ACC112 (cell line): Measurements from ENCODE around the gene LSM7.
"Not testable (repeated sequence)": the region's sequence is repeated elsewhere in the genome, so short reads cannot be mapped to it uniquely, and the experiment has no call there.

Experiments used
- H2AFZ ChIP-seq: fragments of 200-600 bp; sonication (generic); one replicate; pipeline ENCODE4 v1.6.0; 2017; ENCODE audit warnings: antibody characterized with exemption, low read length; ENCODE audit not compliant: unreplicated experiment
- H3K27ac ChIP-seq: fragments of 200-600 bp; sonication (generic); 2 replicates; pipeline ENCODE4 v1.5.1; 2014; ENCODE audit warnings: low read depth, mild to moderate bottlenecking, antibody characterized with exemption, low read length, moderate library complexity
- H3K27me3 ChIP-seq: fragments of 200-600 bp; sonication (generic); 2 replicates; pipeline ENCODE4 v1.6.1; 2014; ENCODE audit warnings: mild to moderate bottlenecking, antibody characterized with exemption, low read length, moderate library complexity, mixed read lengths; ENCODE audit not compliant: insufficient read depth
- H3K36me3 ChIP-seq: fragments of 200-600 bp; sonication (generic); 2 replicates; pipeline ENCODE4 v1.6.1; 2016; ENCODE audit warnings: mild to moderate bottlenecking, antibody characterized with exemption, low read length, moderate library complexity, mixed read lengths; ENCODE audit not compliant: insufficient read depth
- H3K4me1 ChIP-seq: fragments of 200-600 bp; sonication (generic); one replicate; pipeline ENCODE4 v1.6.1; 2016; ENCODE audit warnings: low read length, mixed read lengths; ENCODE audit not compliant: insufficient read depth, unreplicated experiment, control insufficient read depth
- H3K4me3 ChIP-seq: fragments of 200-600 bp; sonication (generic); 2 replicates; pipeline ENCODE4 v1.5.1; 2014; ENCODE audit warnings: mild to moderate bottlenecking, low read depth, low read length
- H3K79me2 ChIP-seq: fragments of 200-600 bp; sonication (generic); one replicate; pipeline ENCODE4 v1.6.0; 2016; ENCODE audit warnings: low read length; ENCODE audit not compliant: control insufficient read depth, unreplicated experiment, insufficient read depth

Gene LSM7

DNA sequence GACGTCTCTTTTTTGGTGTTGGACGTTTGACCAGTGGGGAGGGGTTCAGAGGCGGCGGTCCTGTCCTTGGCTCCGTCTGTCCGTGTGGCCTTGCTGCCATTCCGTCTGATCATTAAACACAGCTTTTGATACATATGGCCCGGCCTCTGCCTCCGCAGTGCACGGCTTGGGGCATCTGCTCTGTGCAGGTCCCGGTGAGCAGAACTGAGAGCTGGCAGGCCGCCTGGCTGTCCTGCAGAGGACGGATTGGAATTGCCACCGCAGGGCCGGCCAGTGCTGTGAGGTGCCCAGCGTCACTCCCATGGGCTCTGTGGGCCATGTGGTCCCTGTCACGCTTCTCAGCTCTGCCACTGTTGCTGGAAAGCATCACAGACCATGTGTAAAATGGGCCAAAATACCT is 26.3 kb upstream of the LSM7 start:
- Histone ChIP-seq H3K4me1 (no peaks in the 10 kb centered on the region), H3K4me3 (no peak overlapping the region), H2AFZ (no peak overlapping the region), H3K36me3 (no peaks in the 10 kb centered on the region), H3K27ac (no peak overlapping the region), H3K27me3 (0 out of 2 replicates have a peak, but pooled peaks cover 5% of the 10 kb centered on the region), H3K79me2 (no peaks in the 10 kb centered on the region)

GRCh38 chr19:2353887-2354592 is 25.7 kb upstream of the LSM7 start:
- Histone ChIP-seq H3K36me3 (no peaks in the 10 kb centered on the region), H3K79me2 (no peaks in the 10 kb centered on the region), H3K4me1 (no peaks in the 10 kb centered on the region), H3K27ac (no peak overlapping the region), H3K27me3 (0 out of 2 replicates have a peak, but pooled peaks cover 4% of the 10 kb centered on the region), H2AFZ (no peak overlapping the region), H3K4me3 (no peak overlapping the region)

GRCh38 chr19:2353159-2353886 is 24.9 kb upstream of the LSM7 start:
- Histone ChIP-seq H3K4me1 (no peaks in the 10 kb centered on the region), H3K36me3 (no peaks in the 10 kb centered on the region)

DNA sequence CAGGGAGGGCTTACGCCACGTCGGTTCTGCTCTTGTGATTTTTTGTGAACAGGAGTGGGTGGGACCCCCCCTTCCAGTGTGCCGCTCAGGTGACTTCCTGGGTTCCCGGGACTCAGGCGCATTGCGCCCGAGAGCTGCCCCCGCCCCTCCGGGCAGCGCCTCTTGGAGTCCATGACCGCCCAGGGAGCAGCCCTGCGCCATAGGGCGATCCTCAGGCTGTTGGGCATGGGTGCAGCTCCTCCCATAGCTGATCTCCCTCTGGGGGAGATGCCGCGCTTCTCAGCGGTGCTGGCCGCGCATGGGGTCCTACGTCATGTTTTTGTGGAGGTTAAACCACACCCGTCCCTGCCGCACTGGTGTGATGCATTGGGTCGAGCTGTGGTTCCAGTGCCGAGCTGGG is 23.7 kb upstream of the LSM7 start:
- H3K27ac ChIP-seq, result no peak overlapping the region
- H3K36me3 ChIP-seq, result no peaks in the 10 kb centered on the region
- no peaks in the 10 kb centered on the region for H3K27me3 ChIP-seq

More at GRCh38 chr19:2353159-2353886, 24.9 kb upstream of the LSM7 start:
- H3K27ac ChIP-seq, result no peak overlapping the region
- no peaks in the 10 kb centered on the region for H3K79me2 ChIP-seq
- no peaks in the 10 kb centered on the region for H3K27me3 ChIP-seq
- no peak overlapping the region for H3K4me3 ChIP-seq
- no peak overlapping the region for H2AFZ ChIP-seq

DNA sequence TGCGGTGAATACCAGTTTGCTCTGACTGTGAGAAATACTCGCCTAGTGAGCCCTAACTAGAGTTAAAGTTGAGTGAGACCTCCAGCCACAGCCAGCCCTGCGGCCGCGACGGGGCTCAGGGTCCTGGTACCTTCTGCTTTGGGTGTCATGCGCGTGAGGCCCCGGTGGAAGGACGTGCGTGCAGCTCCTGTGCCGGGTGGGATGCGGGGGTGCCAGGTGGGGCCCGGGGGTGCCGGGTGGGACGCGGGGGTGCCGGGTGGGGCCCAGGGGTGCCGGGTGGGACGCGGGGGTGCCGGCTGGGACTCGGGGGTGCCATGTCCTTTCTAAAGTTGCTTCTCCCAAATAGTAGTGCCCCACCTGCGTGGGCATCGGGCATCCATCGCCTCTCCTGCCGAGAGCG is 23.2 kb upstream of the LSM7 start:
- no peaks in the 10 kb centered on the region for H3K4me1 ChIP-seq
- H3K36me3 ChIP-seq, result no peaks in the 10 kb centered on the region
- no peak overlapping the region for H3K4me3 ChIP-seq
- no peaks in the 10 kb centered on the region for H3K79me2 ChIP-seq
- no peak overlapping the region for H2AFZ ChIP-seq
- H3K27me3 ChIP-seq, result no peaks in the 10 kb centered on the region
- no peak overlapping the region for H3K27ac ChIP-seq

More for the DNA sequence above, 23.7 kb upstream of the LSM7 start:
- Histone ChIP-seq H3K4me1 (no peaks in the 10 kb centered on the region), H3K4me3 (no peak overlapping the region), H3K79me2 (no peaks in the 10 kb centered on the region), H2AFZ (no peak overlapping the region)

- H2AFZ ChIP-seq, result no peak overlapping the region
- no peaks in the 10 kb centered on the region for H3K4me1 ChIP-seq
- H3K79me2 ChIP-seq, result no peaks in the 10 kb centered on the region
- no peaks in the 10 kb centered on the region for H3K27me3 ChIP-seq
- H3K27ac ChIP-seq, result no peak overlapping the region
- H3K4me3 ChIP-seq, result no peak overlapping the region
- no peaks in the 10 kb centered on the region for H3K36me3 ChIP-seq
Observed at GRCh38 chr19:2350656-2351055, 22.3 kb upstream of the LSM7 start.

DNA sequence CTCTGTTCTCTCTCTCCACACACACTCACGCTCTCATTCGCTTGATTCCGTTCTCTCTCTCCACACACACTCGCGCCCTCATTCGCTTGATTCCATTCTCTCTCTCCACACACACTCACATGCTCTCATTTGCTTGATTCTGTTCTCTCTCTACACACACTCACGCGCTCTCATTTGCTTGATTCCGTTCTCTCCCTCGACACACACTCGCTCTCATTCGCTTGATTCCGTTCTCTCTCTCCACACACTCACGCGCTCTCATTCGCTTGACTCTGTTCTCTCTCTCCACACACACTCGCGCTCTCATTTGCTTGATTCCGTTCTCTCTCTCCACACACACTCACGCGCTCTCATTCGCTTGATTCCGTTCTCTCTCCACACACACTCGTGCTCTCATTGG is 21.4 kb upstream of the LSM7 start:
- not testable (repeated sequence) for H3K36me3 ChIP-seq, H3K27me3 ChIP-seq, H2AFZ ChIP-seq, H3K79me2 ChIP-seq, H3K4me1 ChIP-seq, H3K4me3 ChIP-seq, H3K27ac ChIP-seq

DNA sequence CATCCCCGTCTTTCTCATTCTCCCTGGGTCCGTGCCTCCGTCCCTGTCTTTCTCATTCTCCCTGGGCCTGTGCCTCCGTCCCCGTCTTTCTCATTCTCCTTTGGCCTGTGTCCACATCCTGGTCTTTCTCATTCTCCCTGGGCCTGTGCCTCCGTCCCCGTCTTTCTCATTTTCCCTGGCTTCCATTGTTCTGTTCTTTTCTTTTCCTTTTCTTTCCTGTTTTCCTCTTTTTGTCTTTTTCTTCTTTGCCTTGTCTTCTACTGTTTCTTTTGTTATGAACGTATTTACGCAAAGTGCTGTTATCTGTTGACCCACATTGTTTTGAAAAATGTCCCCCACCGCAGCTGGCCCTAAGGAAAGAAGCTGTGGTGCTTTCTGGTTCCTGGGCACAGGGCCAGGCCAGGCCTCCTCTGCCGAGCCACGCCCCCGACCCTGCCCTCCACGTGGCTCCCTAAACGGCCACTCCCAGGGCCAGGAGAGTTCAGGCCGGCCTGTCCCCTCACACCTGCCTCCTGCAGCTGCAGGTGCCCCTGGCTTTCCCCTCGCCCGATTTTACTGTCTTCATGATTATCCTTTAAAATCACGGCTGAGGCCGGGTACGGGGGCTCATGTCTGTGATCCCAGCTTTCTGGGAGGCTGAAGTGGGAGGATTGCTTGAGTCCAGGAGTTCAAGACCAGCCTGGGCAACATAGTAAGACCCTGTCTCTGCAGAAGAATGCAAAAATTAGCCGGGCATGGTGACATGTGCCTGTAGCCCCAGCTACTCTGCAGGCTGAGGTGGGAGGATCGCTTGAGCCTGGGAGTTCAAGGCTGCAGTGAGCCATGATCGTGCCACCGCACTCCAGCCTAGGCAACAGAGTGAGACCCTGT is 17.6 kb upstream of the LSM7 start:
- Histone ChIP-seq H3K27ac (no peak overlapping the region), H3K79me2 (no peaks in the 10 kb centered on the region), H3K4me3 (no peak overlapping the region), H3K36me3 (no peaks in the 10 kb centered on the region), H2AFZ (no peak overlapping the region), H3K4me1 (no peaks in the 10 kb centered on the region), H3K27me3 (no peaks in the 10 kb centered on the region)

- H3K36me3 ChIP-seq, result no peaks in the 10 kb centered on the region
- H3K4me3 ChIP-seq, result no peak overlapping the region
- H3K27me3 ChIP-seq, result no peaks in the 10 kb centered on the region
- no peak overlapping the region for H2AFZ ChIP-seq
- H3K4me1 ChIP-seq, result no peaks in the 10 kb centered on the region
- H3K27ac ChIP-seq, result no peak overlapping the region
- no peaks in the 10 kb centered on the region for H3K79me2 ChIP-seq
Observed at GRCh38 chr19:2345076-2345475, 16.7 kb upstream of the LSM7 start.

DNA sequence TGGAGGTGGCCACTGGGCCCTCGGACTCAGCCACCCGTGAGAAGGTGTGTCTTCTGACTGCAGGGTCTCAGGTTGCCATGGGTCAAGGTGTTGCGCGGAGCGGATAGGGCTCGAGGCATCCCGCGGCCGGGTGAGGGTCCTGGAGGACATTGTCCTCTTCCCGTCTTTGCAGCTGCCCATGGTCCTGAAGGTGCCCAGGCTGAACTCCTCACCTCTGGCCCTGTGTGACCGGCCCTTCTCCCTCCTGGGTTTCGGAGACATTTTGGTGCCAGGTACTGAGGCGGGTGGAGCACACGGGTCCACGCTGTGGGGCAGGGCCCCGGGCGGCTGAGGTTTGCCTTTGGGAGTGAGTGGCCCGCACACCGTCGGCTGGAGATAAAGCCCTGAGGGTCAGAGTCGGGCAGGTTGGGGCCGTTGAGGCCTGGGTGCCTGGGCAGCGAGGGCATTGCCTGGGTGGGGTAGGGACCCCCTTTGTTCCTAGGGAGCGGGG is 16.0 kb upstream of the LSM7 start:
- Histone ChIP-seq H3K36me3 (no peaks in the 10 kb centered on the region), H3K27me3 (no peaks in the 10 kb centered on the region), H3K79me2 (no peaks in the 10 kb centered on the region), H3K27ac (no peak overlapping the region), H2AFZ (no peak overlapping the region), H3K4me3 (no peak overlapping the region), H3K4me1 (no peaks in the 10 kb centered on the region)
